Hepatocyte (in vitro differentiated cells): ENCODE results near the gene SCG3. TPM values are rescaled to one million over a fixed set of nuclear protein-coding genes. Genes with fewer than 3 reads are reported as not detected.

Source experiments
- DNase-seq: peaks from one replicate; pipeline ENCODE4 v3.0.0-alpha.2; 2016; ENCODE audit warnings: low spot score
- H2AFZ ChIP-seq: fragments of 200-600 bp; sonication (generic); 2 replicates; pipeline ENCODE4 v1.6.0; 2016; ENCODE audit warnings: antibody characterized with exemption, mild to moderate bottlenecking
- H3K27ac ChIP-seq: fragments of 200-600 bp; sonication (generic); 2 replicates; pipeline ENCODE4 v1.5.1; 2016; ENCODE audit warnings: mild to moderate bottlenecking
- H3K27me3 ChIP-seq: fragments of 200-600 bp; sonication (generic); 2 replicates; pipeline ENCODE4 v1.6.1; 2016
- H3K36me3 ChIP-seq: fragments of 200-600 bp; sonication (generic); replicated peaks from 2 replicates; pipeline ENCODE4 v1.5.1; 2016; ENCODE audit warnings: low read depth; ENCODE audit not compliant: insufficient read depth
- H3K4me1 ChIP-seq: fragments of 200-600 bp; sonication (generic); 2 replicates; pipeline ENCODE4 v1.5.1; 2016; ENCODE audit warnings: mild to moderate bottlenecking, moderate library complexity; ENCODE audit not compliant: insufficient read depth
- H3K4me2 ChIP-seq: fragments of 200-600 bp; sonication (generic); 2 replicates; pipeline ENCODE4 v1.6.0; 2016
- H3K4me3 ChIP-seq: fragments of 200-600 bp; sonication (generic); 2 replicates; pipeline ENCODE4 v1.5.1; 2016; ENCODE audit warnings: mild to moderate bottlenecking
- H3K79me2 ChIP-seq: fragments of 200-600 bp; sonication (generic); 2 replicates; pipeline ENCODE4 v1.6.0; 2017; ENCODE audit warnings: mild to moderate bottlenecking
- H3K9me2 ChIP-seq: fragments of 200-600 bp; sonication (generic); replicated peaks from 2 replicates; pipeline ENCODE4 v1.6.0; 2017; ENCODE audit warnings: mild to moderate bottlenecking; ENCODE audit not compliant: insufficient read depth
- H3K9me3 ChIP-seq: fragments of 200-600 bp; sonication (generic); 2 replicates; pipeline ENCODE4 v1.5.1; 2016; ENCODE audit warnings: low read depth, mild to moderate bottlenecking
- H4K20me1 ChIP-seq: fragments of 200-600 bp; sonication (generic); 2 replicates; pipeline ENCODE4 v1.6.0; 2016; ENCODE audit warnings: mild to moderate bottlenecking; ENCODE audit not compliant: insufficient read depth, poor library complexity, severe bottlenecking
- CTCF ChIP-seq: fragments of 200-600 bp; sonication (generic); IDR thresholded peaks from 2 replicates; pipeline ENCODE4 v1.5.1; 2016; ENCODE audit warnings: antibody characterized with exemption, mild to moderate bottlenecking; ENCODE audit not compliant: poor library complexity
- EZH2 ChIP-seq: fragments of 200-600 bp; sonication (generic); IDR thresholded peaks from 2 replicates; pipeline ENCODE4 v1.6.1; 2016; ENCODE audit warnings: antibody characterized with exemption, mild to moderate bottlenecking, borderline replicate concordance
- EZH2phosphoT487 ChIP-seq: fragments of 200-600 bp; sonication (generic); IDR thresholded peaks from one replicate; pipeline ENCODE4 v1.6.1; 2018; ENCODE audit warnings: antibody characterized with exemption, mild to moderate bottlenecking, low read depth, moderate library complexity; ENCODE audit not compliant: unreplicated experiment, severe bottlenecking
- WGBS: methylation state at CpG from one replicate; pipeline ENCODE4 v1.1.6; 2016; ENCODE audit warnings: low lambda C conversion rate; ENCODE audit errors: missing lambda C conversion rate; 5-methylcytosine and 5-hydroxymethylcytosine counted together
- polyA plus RNA-seq: library from polyadenylated mRNA; unstranded; fragments of >200 nt; fragmentation: Nextera tagmentation; extraction: Ambion mirVana; gene quantifications from 2 replicates; pipeline ENCODE4 v1.2.1, GENCODE V29; 2016
- total RNA-seq: library from RNA; depleted of rRNA; stranded (reverse); fragments of >200 nt; gene quantifications from 2 replicates; pipeline ENCODE4 v1.2.3, GENCODE V29; 2014

The SCG3 gene
- total and polyA plus RNA-seq, 2 experiments from 2014 or later = 0.11 to 0.20 TPM

- Histone ChIP-seq H3K27me3 (no peaks in the 10 kb centered on the region), H3K27ac (no peak overlapping the region), H3K4me1 (peaks cover 3% of the 10 kb centered on the region), H3K4me2 (no peak overlapping the region), H3K4me3 (no peak overlapping the region), H3K9me3 (no peaks in the 10 kb centered on the region), H2AFZ (no peak overlapping the region), H3K9me2 (no peaks in the 10 kb centered on the region), H3K79me2 (no peaks in the 10 kb centered on the region), H3K36me3 (no peaks in the 10 kb centered on the region), H4K20me1 (no peaks in the 10 kb centered on the region)
- 7% methylated on average over 1 of the region's 1 CpG for WGBS
- DNase-seq = no peak
- TF ChIP-seq EZH2phosphoT487 (no peak), CTCF (no peak), EZH2 (no peak)
These were observed 43.4 kb downstream of the SCG3 start for GRCh38 chr15:51724673-51725072.

- Histone ChIP-seq H3K79me2 (peaks cover 3% of the 10 kb centered on the region), H3K4me1 (no peaks in the 10 kb centered on the region), H2AFZ (no peak overlapping the region), H4K20me1 (no peaks in the 10 kb centered on the region), H3K27ac (peak overlapping the region; percentile 11), H3K9me2 (no peaks in the 10 kb centered on the region), H3K9me3 (no peaks in the 10 kb centered on the region), H3K4me2 (peak overlapping the region; percentile 29), H3K36me3 (no peaks in the 10 kb centered on the region), H3K27me3 (no peaks in the 10 kb centered on the region), H3K4me3 (no peak overlapping the region)
- DNase-seq = peak; percentile 81
- no peak for TF ChIP-seq EZH2phosphoT487
- no peak for TF ChIP-seq CTCF
- TF ChIP-seq EZH2 = no peak
- WGBS = 11% methylated on average over 5 of the region's 5 CpGs
These were observed 45.2 kb downstream of the SCG3 start for GRCh38 chr15:51726302-51727073.

- TF ChIP-seq EZH2 = no peak
- peak; percentile 11 for TF ChIP-seq CTCF
- 65% methylated on average over 4 of the region's 4 CpGs for WGBS
These were observed 46.0 kb downstream of the SCG3 start for GRCh38 chr15:51727141-51727897.

More at GRCh38 chr15:51727141-51727897, 46.0 kb downstream of the SCG3 start:
- Histone ChIP-seq H3K9me2 (no peaks in the 10 kb centered on the region), H3K4me1 (no peaks in the 10 kb centered on the region), H3K27me3 (no peaks in the 10 kb centered on the region), H3K36me3 (no peaks in the 10 kb centered on the region), H4K20me1 (no peaks in the 10 kb centered on the region), H3K9me3 (no peaks in the 10 kb centered on the region), H3K4me2 (no peak overlapping the region), H2AFZ (no peak overlapping the region), H3K79me2 (peaks cover 3% of the 10 kb centered on the region), H3K4me3 (no peak overlapping the region), H3K27ac (no peak overlapping the region)
- no peak for DNase-seq
